SK-MEL-5 (cell line): Measurements from ENCODE around the gene THRB. TPM values are rescaled to one million over a fixed set of nuclear protein-coding genes. Genes with fewer than 3 reads are reported as not detected.
A peak's percentile ranks its signal among the peaks of the same experiment; 100 is the strongest.

Experiments
- DNase-seq: peaks from one replicate; pipeline ENCODE4 v3.0.0-alpha.2; 2016; ENCODE audit warnings: low read depth, low spot score
- in situ Hi-C: cut with HindIII; loops from 2 replicates; pipeline ENCODE4 v1.10.0; 2016; ENCODE audit warnings: low sequenced_read_pairs, high pct_unique_total_duplicates, low pct_unique_long_range_greater_than_20kb
- total RNA-seq: library from RNA; depleted of rRNA; stranded (reverse); fragments of >200 nt; shearing (Covaris generic); gene quantifications from 2 replicates; pipeline ENCODE4 v1.2.3, GENCODE V29; 2014

THRB gene
- total RNA-seq, 1 experiment from 2014 or later = 0.16 TPM

DNA sequence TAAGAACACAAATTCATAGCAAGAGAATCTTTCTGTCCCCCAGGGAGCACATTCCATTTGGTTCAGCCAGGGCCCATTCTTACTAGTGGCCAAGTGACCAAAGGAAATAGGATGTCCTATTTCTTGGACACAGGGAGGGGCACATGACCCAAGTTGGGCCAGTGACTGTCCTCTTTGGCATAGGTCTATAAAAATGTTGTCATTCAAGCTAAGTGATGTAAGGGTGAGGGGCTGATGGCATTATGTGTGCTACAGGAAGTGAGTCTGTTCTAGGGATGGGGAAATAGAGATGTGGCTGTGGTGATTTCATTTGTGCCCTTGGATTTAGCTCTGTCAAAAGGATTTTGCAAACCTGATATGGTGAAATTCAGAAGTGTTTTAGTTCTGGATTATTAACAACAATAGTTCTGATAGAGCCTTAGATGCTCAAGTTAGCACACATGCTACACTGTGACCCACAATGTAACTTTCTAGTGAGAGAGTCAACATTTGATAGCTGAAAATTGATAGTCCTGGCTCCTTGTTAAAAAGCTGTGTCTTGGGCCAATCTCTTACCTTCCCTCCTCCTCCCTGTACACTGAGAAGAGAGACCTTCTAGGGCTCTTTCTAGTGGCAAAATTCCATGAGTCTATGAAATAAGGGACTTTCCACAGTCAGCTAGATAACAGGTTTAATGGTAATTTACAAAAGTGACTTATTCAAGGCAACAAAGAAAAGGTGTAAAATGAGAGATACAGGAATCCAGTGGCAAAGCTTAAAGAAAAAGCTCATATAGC, 117.2 kb downstream of the THRB start:
- no peak for DNase-seq
- in situ Hi-C loops = no loop called here

DNA sequence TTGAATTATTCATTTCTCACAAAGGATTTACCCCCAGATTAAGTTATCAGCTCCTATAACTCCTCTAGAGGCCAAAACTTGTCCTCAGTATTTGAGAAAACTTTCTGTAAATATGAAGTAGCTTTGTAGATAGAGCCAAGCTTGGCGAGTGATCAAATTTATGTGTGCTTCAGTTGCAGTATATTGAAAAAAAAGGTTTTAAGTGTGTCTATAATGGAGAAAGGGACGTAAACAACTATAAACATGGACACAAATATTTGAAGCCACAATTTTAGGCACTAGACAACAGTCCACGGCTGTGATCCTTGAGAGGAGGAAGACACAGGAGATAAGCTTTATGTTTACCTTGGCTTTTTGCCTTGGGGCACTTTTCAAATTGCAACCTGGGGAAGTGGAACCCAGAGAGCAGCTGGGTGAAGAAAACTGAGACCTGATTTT, 118.7 kb downstream of the THRB start:
- in situ Hi-C loops = no loop called here

DNA sequence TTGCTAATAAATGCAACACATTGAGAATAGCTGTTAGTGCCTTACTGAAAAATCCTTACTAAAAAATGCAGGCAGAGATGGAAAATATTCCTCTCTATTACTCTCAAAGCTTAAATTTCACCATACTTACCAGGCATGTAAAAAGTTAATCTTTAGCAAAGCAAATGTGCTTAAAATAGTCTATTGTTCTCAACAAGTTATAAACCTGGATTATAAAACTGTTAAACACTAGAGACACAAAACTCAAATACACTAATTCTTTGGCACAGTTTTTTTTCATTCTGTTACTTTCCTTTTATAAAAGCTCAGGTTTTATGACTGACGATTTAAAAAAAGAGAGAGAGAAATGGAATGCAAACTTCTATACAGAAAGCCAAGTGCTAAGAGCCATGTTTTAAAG, 119.8 kb downstream of the THRB start:
- in situ Hi-C loops = no loop called here
- DNase-seq = no peak

More for the DNA sequence above, 118.7 kb downstream of the THRB start:
- DNase-seq = no peak

DNA sequence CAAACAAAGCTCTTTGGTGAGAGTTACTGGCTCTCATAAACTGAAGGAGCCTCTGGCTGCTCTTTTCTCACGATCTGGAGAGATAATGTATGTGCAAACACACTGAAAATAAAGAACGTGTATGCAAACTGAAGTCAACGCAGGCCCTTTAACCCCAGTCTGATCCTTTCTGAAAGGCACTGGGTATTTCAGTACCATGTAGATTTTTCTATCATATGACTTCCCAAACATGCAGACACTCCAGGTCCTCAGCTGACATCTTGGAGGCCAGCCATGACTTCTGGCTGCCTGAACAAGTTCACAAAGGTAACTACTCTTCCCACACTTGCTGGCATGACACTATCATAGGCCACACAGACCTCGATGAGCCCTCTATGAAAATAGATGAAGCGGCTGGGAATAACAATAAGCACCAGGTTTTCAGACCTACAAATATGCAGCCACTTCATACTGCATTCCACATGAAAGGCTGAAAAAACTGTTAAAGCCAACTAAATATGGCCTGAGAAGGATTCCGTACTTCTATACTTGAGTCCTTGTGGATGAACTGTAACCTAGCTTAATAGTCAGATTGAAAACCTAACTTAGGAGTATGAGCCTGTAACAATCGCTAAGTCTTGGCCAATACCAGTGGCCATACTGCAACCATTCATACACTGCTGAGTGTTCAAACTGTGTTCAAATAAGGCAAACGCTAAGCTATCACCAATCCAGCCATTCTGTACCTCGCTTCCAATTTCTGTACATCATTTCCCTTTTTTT, 121.3 kb downstream of the THRB start:
- in situ Hi-C loops = no loop called here
- DNase-seq = peak; percentile 16

- DNase-seq = no peak
- in situ Hi-C loops = no loop called here
Measured at GRCh38 chr3:24372559-24373197, 122.0 kb downstream of the THRB start.

DNA sequence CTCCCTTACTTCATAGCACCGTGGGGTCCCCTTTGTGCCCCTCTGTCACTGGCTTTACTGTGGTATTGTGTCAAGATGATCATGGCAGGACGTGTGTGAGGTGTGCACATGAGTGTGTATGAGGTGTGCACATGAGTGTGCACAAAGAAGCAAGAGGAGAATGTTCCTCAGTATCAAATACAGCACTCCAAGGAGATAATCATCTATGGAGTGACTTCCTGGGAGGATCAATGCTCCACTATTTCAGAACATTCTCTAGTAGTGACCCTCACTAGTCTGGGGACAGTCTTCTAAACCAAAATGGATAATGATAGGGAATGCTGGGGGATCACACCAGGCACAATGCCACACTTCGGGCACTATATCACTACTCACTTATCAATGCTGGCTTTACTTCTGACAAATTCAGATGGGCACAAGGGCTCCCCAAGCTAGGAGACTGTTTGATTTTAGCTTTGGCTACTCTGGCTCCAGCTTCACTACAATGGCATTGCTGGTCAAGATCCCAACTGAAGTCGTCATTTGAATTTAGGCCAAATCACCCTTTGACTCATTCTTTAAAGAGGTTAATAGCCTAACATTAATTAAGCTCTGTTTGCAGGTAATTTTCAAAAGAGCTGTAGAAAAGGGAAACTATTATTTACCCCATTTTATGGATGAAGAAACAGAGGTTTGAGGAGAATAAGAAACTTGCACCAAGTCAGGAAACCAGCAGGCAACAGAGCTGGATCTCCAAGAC, 124.1 kb downstream of the THRB start:
- no peak for DNase-seq
- in situ Hi-C loops = no loop called here

GRCh38 chr3:24368605-24369004, 126.0 kb downstream of the THRB start:
- in situ Hi-C loops = no loop called here

GRCh38 chr3:24367664-24368264, 126.9 kb downstream of the THRB start:
- in situ Hi-C loops = no loop called here
- DNase-seq = no peak

More at GRCh38 chr3:24368605-24369004, 126.0 kb downstream of the THRB start:
- DNase-seq = no peak

DNA sequence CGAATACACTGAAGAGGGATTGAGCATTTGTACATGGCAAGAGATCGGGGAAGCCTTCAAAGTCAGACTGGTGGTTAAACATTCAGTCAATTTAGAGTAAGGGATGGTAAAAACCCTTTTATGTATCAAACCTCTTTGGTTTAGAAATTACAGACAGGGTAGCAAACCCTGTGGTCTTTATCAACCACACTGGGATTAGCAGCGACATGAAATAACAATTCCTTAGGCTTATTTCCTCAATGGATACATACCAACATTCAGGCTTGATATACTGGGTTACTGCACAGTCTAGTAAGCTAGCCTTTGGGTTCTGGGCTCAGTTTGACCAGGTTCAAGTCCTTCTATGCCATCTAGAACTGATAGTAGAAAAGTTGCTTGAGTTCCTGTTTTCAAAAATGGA, 127.4 kb downstream of the THRB start:
- no peak for DNase-seq
- in situ Hi-C loops = no loop called here

DNA sequence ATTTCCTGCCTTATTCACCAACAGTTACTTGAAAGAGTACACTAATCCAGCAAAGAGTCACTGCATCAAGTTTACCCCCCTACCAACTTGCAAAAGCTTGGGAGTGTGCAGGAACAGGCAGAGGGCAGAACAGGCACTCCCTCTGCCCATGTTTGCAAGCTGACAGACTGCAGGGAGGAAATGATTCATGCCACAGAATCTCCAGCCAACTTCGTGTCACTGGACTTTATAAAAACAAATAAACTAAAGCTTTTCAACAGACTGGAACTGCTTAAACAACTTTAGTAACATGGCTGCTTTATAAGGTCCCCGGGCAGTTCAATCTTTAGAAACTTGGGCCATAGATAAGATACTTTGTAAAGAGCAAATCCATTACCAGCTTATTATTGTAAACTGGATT, 129.5 kb downstream of the THRB start:
- peak; percentile 45 for DNase-seq
- in situ Hi-C loops = no loop called here

GRCh38 chr3:24364359-24364758, 130.3 kb downstream of the THRB start:
- in situ Hi-C loops = no loop called here
- no peak for DNase-seq

GRCh38 chr3:24363242-24363641, 131.4 kb downstream of the THRB start:
- in situ Hi-C loops = no loop called here
- no peak for DNase-seq

GRCh38 chr3:24361623-24362022, 133.0 kb downstream of the THRB start:
- in situ Hi-C loops = no loop called here
- no peak for DNase-seq

DNA sequence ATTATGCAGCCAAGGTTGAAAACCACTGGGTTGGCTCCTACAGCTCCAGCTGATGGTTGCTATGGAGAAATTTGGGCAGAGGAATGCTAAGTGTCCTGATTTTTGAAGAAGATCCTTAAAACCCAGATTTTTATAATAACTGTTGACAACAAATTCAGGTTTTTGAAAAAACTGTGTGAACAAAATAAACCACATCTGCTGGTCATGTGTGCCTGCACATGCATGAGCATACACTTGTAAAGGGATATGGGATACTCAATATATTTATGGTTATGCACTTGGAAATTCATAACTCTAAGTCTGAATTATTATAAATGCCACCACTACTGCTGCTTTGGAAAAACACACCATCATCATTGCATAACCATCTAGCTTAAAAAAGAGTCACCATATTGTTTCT, 133.7 kb downstream of the THRB start:
- in situ Hi-C loops = no loop called here

GRCh38 chr3:24359645-24360462, 134.8 kb downstream of the THRB start:
- in situ Hi-C loops = no loop called here
- peak; percentile 31 for DNase-seq

More for the DNA sequence above, 133.7 kb downstream of the THRB start:
- DNase-seq = no peak

GRCh38 chr3:24359102-24359501, 135.5 kb downstream of the THRB start:
- no peak for DNase-seq
- in situ Hi-C loops = no loop called here

GRCh38 chr3:24357635-24358034, 137.0 kb downstream of the THRB start:
- in situ Hi-C loops = no loop called here
- DNase-seq = no peak
